Spleen (tissue), 13 donors: Measurements from ENCODE around the gene ZNF425. TPM values are rescaled to one million over a fixed set of nuclear protein-coding genes. Genes with fewer than 3 reads are reported as not detected.
A peak's percentile ranks its signal among the peaks of the same experiment; 100 is the strongest.

Experiments used
- DNase-seq: peaks from one replicate; pipeline ENCODE4 v3.0.0-alpha.2; 2020
- H3K27ac ChIP-seq, 8 donors: fragments of 200-600 bp; sonication (generic) in 7 of 8; 1 replicate in 4 of 8; 2 replicates in 4 of 8; pipeline versions ENCODE4 v1.5.0 to v1.8.0; 2016 to 2021; ENCODE audit warnings: inconsistent platforms in 4 of 8, mild to moderate bottlenecking in 4 of 8, moderate library complexity in 1 of 8
- H3K27me3 ChIP-seq, 7 donors: fragments of 200-600 bp; sonication (generic) in 6 of 7; replicated peaks in 1 of 7; 1 replicate in 4 of 7; 2 replicates in 3 of 7; pipeline versions ENCODE4 v1.5.0 to v1.8.0; 2016 to 2021; ENCODE audit warnings: inconsistent platforms in 3 of 7, mild to moderate bottlenecking in 1 of 7
- H3K36me3 ChIP-seq, 6 donors: fragments of 200-600 bp; sonication (generic) in 5 of 6; 1 replicate in 4 of 6; 2 replicates in 2 of 6; pipeline versions ENCODE4 v1.5.0 to v1.8.0; 2016 to 2021; ENCODE audit warnings: inconsistent platforms in 2 of 6
- H3K4me1 ChIP-seq, 6 donors: fragments of 200-600 bp; sonication (generic) in 5 of 6; 1 replicate in 3 of 6; 2 replicates in 3 of 6; pipeline versions ENCODE4 v1.5.0 to v1.8.0; 2016 to 2021; ENCODE audit warnings: inconsistent platforms in 3 of 6
- H3K4me3 ChIP-seq, 8 donors: fragments of 200-600 bp; sonication (generic) in 7 of 8; 1 replicate in 4 of 8; 2 replicates in 4 of 8; pipeline versions ENCODE4 v1.5.0 to v1.8.0; 2016 to 2021; ENCODE audit warnings: inconsistent platforms in 4 of 8, mild to moderate bottlenecking in 4 of 8, moderate library complexity in 2 of 8
- H3K9me3 ChIP-seq, 8 donors: fragments of 200-600 bp; sonication (generic) in 7 of 8; 1 replicate in 4 of 8; 2 replicates in 4 of 8; pipeline versions ENCODE4 v1.5.0 to v1.8.0; 2016 to 2021; ENCODE audit warnings: inconsistent platforms in 4 of 8
- POLR2A ChIP-seq, 3 donors: fragments of 450-650 bp; IDR thresholded peaks; one replicate each; pipeline ENCODE4 v1.5.1; 2017; ENCODE audit warnings: antibody characterized with exemption in 3 of 3, mild to moderate bottlenecking in 1 of 3
- POLR2AphosphoS5 ChIP-seq, 3 donors: sonication (generic); formaldehyde crosslinking; IDR thresholded peaks; one replicate each; pipeline ENCODE4 v1.5.1; 2017; ENCODE audit warnings: antibody characterized with exemption in 3 of 3
- WGBS, 5 donors: extraction: QIAGEN DNeasy Blood & Tissue Kit in 3 of 5; methylation state at CpG; one replicate each; pipeline versions ENCODE4 v1.1.5 to v1.1.7; 2013 to 2018; 5-methylcytosine and 5-hydroxymethylcytosine counted together
- intact Hi-C: fragments of 100-400 bp; cut with DNase I; formaldehyde crosslinking; loops from one replicate; pipeline ENCODE4 v1.15.0; 2023; ENCODE audit warnings: low total_unique reads
- long read RNA-seq, 2 donors: transcript quantifications; one replicate each; lab custom pipeline, GENCODE V29; 2026
- polyA plus RNA-seq, 3 donors: library from polyadenylated mRNA; stranded (reverse); fragments of 200-250 nt; gene quantifications; one replicate each; pipeline ENCODE4 v1.2.1, GENCODE V29; 2013
- total RNA-seq, 7 donors: library from RNA; depleted of rRNA in 3 of 7; stranded (reverse); fragments of >200 nt in 3 of 7; fragmentation: NEBNext Ultra II Directional in 4 of 7; extraction: Animal tissue kit (Norgen Biotek cat#: 25700) in 4 of 7; gene quantifications; one replicate each; pipeline versions ENCODE4 v1.1.0 to v1.2.1, GENCODE V29; 2016 to 2021
- TF ChIP-seq, protein P1 (sequence below), 11 experiments: fragments of 200-600 bp in 7 of 11; fragments of 450-650 bp in 4 of 11; sonication (generic) in 4 of 11; IDR thresholded peaks in 8 of 11; conservative IDR thresholded peaks in 3 of 11; 1 replicate in 7 of 11; 2 replicates in 4 of 11; pipeline versions ENCODE4 v1.4.0 to v1.8.0; 2016 to 2021; ENCODE audit warnings: antibody characterized with exemption in 11 of 11, inconsistent platforms in 4 of 11, mild to moderate bottlenecking in 1 of 11
- donor health status: healthy with polysubstance abuse.
- donor health status: DM: no; HTN: no; CAD: no; lungs with moderate emphysema.
- donor health status: DM: no; HTN: no; CAD: no.
- donor health status: Bipolar disorder and iron deficiency.
- donor health status: healthy.
- donor health status: DM: no; HTN: no; CAD: no.
- donor health status: DM: yes; HTN: yes; CAD: no.

The ZNF425 gene, protein sequence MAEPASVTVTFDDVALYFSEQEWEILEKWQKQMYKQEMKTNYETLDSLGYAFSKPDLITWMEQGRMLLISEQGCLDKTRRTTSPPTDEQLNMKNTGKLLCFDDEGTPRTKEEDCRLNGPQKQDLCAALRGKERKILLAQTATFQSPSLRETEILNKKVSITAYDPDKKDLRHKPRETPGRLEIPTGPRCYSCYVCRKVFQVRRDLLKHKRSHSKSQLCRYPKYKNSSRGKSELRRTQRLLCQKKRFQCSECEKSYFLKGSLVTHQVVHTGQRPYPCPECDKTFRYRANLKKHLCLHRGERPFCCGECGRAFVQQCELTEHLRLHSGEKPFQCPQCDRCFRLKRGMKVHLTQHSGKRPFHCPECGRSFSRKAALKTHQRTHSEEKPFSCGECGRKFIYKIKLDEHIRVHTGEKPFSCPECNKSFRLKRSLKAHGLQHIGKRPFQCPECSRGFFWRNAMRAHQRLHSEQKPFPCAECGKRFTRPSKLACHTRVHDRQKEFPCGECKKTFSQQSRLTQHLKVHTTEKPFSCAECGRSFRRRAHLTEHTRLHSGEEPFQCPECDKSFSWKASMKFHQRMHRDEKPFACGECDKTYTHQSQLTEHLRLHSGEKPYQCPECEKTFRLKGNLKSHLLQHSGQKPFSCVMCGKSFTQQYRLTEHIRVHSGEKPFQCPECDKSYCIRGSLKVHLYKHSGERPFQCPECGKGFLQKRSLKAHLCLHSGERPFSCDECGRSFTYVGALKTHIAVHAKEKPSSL
- total RNA-seq (1 to 10 TPM in 6 of 7 donors, under 1 TPM in 1; 0.77 to 1.4 (median 1.3) TPM), polyA plus RNA-seq (under 1 TPM; 0.47 to 0.83 (median 0.52) TPM)
- long read RNA-seq, donor 1, partial matches to known transcripts: 0 of 1 reads
- long read RNA-seq, donor 1, other reads (novel, unspliced or antisense): 0 of 1 reads
- long read RNA-seq, donor 2: 0 reads

DNA sequence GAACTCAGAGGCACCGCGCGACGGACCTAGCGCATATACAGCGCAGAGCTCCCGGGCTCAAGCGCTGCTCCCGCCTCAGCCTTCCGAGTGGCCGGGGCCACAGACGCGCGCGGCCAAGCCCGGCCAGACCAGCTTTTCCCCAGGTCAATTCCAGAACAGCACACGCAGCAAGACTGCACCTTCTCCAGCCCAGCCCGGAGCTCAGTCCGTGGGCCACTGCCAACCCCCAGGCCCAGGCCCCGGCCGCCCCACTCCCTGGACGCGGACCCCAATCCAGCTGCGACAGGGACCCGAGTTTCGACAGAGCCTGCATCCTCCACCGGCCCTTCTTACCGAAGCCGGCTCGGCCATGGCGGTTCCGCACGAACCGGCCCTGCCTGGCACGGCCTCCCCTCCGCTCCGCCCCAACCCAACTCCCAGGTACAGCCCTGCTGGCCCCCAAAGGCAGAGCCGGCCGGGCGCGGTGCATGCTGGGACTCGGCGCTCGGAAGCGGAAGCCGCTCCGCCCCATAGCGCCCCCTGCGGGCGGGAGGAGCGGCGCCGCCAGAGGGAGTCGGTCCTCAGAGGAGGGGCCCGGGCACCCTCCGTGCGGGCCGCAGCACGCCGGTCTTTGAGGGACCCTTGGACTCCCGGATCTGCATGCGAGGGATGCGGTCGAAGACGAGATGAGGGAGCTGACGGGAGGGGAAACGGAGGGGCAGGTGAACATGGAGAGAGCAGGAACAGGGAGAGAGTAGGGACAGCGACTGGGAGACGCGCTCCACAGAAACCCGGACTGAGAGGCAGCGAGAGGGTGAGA is at the start of gene ZNF425:
Gene ZNF425, minus strand, starts transcription at position 462 of the 799 bp plus-strand sequence. Its CDS starts 111 bp downstream, at position 351.
- Histone ChIP-seq H3K4me3 (peak within 1 kb of the TSS; percentile 69 to 93 (median 87)), H3K27ac (peak within 1 kb of the TSS; percentile 92 to 99 (median 96)), H3K36me3 (peaks cover 0 to 23% (median 15%) of the 10 kb centered on the region in 6 donors), H3K27me3 (no peaks in the 10 kb centered on the region), H3K4me1 (peaks cover 6 to 28% (median 19%) of the 10 kb centered on the region in 6 donors), H3K9me3 (peaks cover 7 to 14% (median 12%) of the 10 kb centered on the region in 8 donors)
- peak; percentile 99 for DNase-seq
- peak; percentile 98 to 99 (median 98) for TF ChIP-seq POLR2AphosphoS5 (IDR thresholded peaks at IDR 0.05)
- peak; percentile 87 to 95 (median 92) for TF ChIP-seq POLR2A (IDR thresholded peaks at IDR 0.05)
- TF ChIP-seq, protein P1, sequence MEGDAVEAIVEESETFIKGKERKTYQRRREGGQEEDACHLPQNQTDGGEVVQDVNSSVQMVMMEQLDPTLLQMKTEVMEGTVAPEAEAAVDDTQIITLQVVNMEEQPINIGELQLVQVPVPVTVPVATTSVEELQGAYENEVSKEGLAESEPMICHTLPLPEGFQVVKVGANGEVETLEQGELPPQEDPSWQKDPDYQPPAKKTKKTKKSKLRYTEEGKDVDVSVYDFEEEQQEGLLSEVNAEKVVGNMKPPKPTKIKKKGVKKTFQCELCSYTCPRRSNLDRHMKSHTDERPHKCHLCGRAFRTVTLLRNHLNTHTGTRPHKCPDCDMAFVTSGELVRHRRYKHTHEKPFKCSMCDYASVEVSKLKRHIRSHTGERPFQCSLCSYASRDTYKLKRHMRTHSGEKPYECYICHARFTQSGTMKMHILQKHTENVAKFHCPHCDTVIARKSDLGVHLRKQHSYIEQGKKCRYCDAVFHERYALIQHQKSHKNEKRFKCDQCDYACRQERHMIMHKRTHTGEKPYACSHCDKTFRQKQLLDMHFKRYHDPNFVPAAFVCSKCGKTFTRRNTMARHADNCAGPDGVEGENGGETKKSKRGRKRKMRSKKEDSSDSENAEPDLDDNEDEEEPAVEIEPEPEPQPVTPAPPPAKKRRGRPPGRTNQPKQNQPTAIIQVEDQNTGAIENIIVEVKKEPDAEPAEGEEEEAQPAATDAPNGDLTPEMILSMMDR (IDR thresholded peaks at IDR 0.05 in 8 of 11, conservative IDR thresholded peaks at IDR 0.05 in 3 of 11): peak; percentile 97 to 100 (median 99)
- intact Hi-C loops: no loop called here
- 0 to 1% (median 0%) methylated on average over 20 to 72 of the region's 72 CpGs for WGBS, 5 donors

DNA sequence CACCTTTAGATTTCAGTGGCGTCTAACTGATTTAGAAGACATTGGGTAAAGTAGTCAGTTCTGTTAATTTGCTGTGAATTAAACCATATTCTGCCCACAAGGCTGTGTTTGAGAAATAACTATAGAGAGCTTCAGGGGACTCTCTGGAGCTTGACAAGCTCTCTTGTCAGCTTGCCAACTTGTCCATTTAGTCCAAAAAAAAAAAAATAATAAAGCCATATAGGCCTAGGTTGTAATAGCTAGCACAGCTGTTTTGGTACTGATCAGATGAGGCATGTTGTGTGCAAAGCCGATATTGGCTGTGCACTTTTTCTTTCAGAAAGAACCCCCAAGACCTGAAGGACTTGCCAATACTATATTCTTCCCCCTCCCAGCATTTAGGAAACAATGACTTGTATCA is 49.0 kb upstream of the ZNF425 start:
- TF ChIP-seq, protein P1 (IDR thresholded peaks at IDR 0.05 in 8 of 11, conservative IDR thresholded peaks at IDR 0.05 in 3 of 11): no peak
- TF ChIP-seq POLR2AphosphoS5 (IDR thresholded peaks at IDR 0.05) (no peak), POLR2A (IDR thresholded peaks at IDR 0.05) (no peak)
- Histone ChIP-seq H3K9me3 (no peaks in the 10 kb centered on the region), H3K36me3 (peaks cover 2 to 99% (median 74%) of the 10 kb centered on the region in 6 donors), H3K27ac (no peak overlapping the region), H3K27me3 (no peaks in the 10 kb centered on the region), H3K4me3 (no peak overlapping the region), H3K4me1 (peaks cover 0 to 9% (median 0%) of the 10 kb centered on the region in 6 donors)
- intact Hi-C loops: no loop called here
- no peak for DNase-seq
- 91 to 99% (median 94%) methylated on average over 2 of the region's 2 CpGs for WGBS, 5 donors

DNA sequence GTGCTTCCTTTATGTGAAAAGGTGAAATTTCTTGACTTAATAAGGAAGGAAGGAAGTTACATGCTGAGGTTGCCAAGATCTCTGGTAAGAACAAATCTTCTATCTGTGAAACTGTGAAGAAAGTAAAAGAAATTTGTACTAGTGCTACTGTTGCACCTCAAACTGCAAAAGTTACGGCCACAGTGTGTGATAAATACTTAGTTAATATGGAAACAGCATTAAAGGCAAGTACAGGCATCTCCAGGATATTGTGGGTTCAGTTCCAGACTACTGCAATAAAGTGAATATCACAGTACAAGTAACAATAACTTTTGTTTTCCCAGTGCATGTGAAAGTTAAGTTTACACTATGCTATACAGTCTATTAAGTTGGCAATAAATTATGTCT is 46.4 kb upstream of the ZNF425 start:
- WGBS, 5 donors: 62 to 79% (median 65%) methylated on average over 1 of the region's 1 CpG
- TF ChIP-seq POLR2A (IDR thresholded peaks at IDR 0.05) (no peak), POLR2AphosphoS5 (IDR thresholded peaks at IDR 0.05) (no peak)
- TF ChIP-seq, protein P1 (IDR thresholded peaks at IDR 0.05 in 8 of 11, conservative IDR thresholded peaks at IDR 0.05 in 3 of 11): no peak

More for the DNA sequence above, 46.4 kb upstream of the ZNF425 start:
- no peaks in the 10 kb centered on the region for H3K9me3 ChIP-seq
- peaks cover 0 to 9% (median 0%) of the 10 kb centered on the region in 6 donors for H3K4me1 ChIP-seq
- H3K27me3 ChIP-seq: no peaks in the 10 kb centered on the region
- peak overlapping the region in 7 of 8 donors; percentile 27 to 77 (median 70) for H3K27ac ChIP-seq
- intact Hi-C loops: no loop called here
- no peak for DNase-seq
- peaks cover 2 to 99% (median 73%) of the 10 kb centered on the region in 6 donors for H3K36me3 ChIP-seq
- H3K4me3 ChIP-seq: no peak overlapping the region
